SK-N-SH treated with all-trans-retinoic acid at 6 μM for 48 hours (cell line): ENCODE data around the gene IGFBP4.

Source experiments
- ATAC-seq: fragments of 200-7000 bp; cut with Tn5 transposase; 3 replicates; pipeline ENCODE4 v1.9.1; 2020; ENCODE audit warnings: mild to moderate bottlenecking, moderate library complexity
- ARNTL ChIP-seq: fragments of 450-650 bp; formaldehyde crosslinking; IDR thresholded peaks from 2 replicates; pipeline ENCODE4 v1.5.0; 2020; ENCODE audit warnings: low read depth, mild to moderate bottlenecking, moderate library complexity, borderline replicate concordance
- CREB5 ChIP-seq: fragments of 250-450 bp; sonication (Bioruptor Pico); IDR thresholded peaks from 2 replicates; pipeline ENCODE4 v1.5.1; 2020; ENCODE audit warnings: low read depth, mild to moderate bottlenecking, moderate library complexity
- CSRNP3 ChIP-seq: fragments of 250-450 bp; sonication (Bioruptor Pico); IDR thresholded peaks from 2 replicates; pipeline ENCODE4 v1.5.1; 2021; ENCODE audit warnings: mild to moderate bottlenecking, moderate library complexity
- GLIS3 ChIP-seq: fragments of 250-450 bp; sonication (Bioruptor Pico); IDR thresholded peaks from 2 replicates; pipeline ENCODE4 v1.5.0; 2020; ENCODE audit warnings: mild to moderate bottlenecking, moderate library complexity
- PATZ1 ChIP-seq: fragments of 250-450 bp; sonication (Bioruptor Pico); IDR thresholded peaks from 2 replicates; pipeline ENCODE4 v1.8.0; 2020; ENCODE audit warnings: mild to moderate bottlenecking, moderate library complexity, borderline replicate concordance
- POU6F1 ChIP-seq: fragments of 250-450 bp; sonication (Bioruptor Pico); IDR thresholded peaks from 2 replicates; pipeline ENCODE4 v1.8.0; 2021; ENCODE audit warnings: low read depth, mild to moderate bottlenecking, moderate library complexity, borderline replicate concordance
- PPARA ChIP-seq: fragments of 250-450 bp; sonication (Bioruptor Pico); IDR thresholded peaks from 2 replicates; pipeline ENCODE4 v1.5.0; 2020; ENCODE audit warnings: mild to moderate bottlenecking, borderline replicate concordance
- RARB ChIP-seq: fragments of 250-450 bp; sonication (Bioruptor Pico); IDR thresholded peaks from 2 replicates; pipeline ENCODE4 v1.8.0; 2021; ENCODE audit warnings: mild to moderate bottlenecking, moderate library complexity
- SNAI2 ChIP-seq: fragments of 250-450 bp; sonication (Bioruptor Pico); IDR thresholded peaks from 2 replicates; pipeline ENCODE4 v1.5.0; 2020; ENCODE audit warnings: mild to moderate bottlenecking, moderate library complexity
- TCF4 ChIP-seq: fragments of 250-450 bp; sonication (Bioruptor Pico); IDR thresholded peaks from 2 replicates; pipeline ENCODE4 v1.8.0; 2021; ENCODE audit warnings: mild to moderate bottlenecking, moderate library complexity, borderline replicate concordance
- TOX ChIP-seq: fragments of 250-450 bp; sonication (Bioruptor Pico); IDR thresholded peaks from 2 replicates; pipeline ENCODE4 v1.8.0; 2021; ENCODE audit warnings: mild to moderate bottlenecking, moderate library complexity, borderline replicate concordance
- TSHZ2 ChIP-seq: fragments of 250-450 bp; sonication (Bioruptor Pico); IDR thresholded peaks from 2 replicates; pipeline ENCODE4 v1.5.0; 2020; ENCODE audit warnings: mild to moderate bottlenecking, moderate library complexity
- ZC3H10 ChIP-seq: fragments of 250-450 bp; sonication (Bioruptor Pico); IDR thresholded peaks from 2 replicates; pipeline ENCODE4 v1.5.1; 2021; ENCODE audit warnings: mild to moderate bottlenecking, moderate library complexity
- ZFP3 ChIP-seq: fragments of 250-450 bp; sonication (Bioruptor Pico); IDR thresholded peaks from 2 replicates; pipeline ENCODE4 v1.5.0; 2020; ENCODE audit warnings: mild to moderate bottlenecking, moderate library complexity
- ZFP30 ChIP-seq: fragments of 450-650 bp; formaldehyde crosslinking; IDR thresholded peaks from 2 replicates; pipeline ENCODE4 v1.5.0; 2022; ENCODE audit warnings: mild to moderate bottlenecking, moderate library complexity
- ZNF565 ChIP-seq: fragments of 450-650 bp; formaldehyde crosslinking; conservative IDR thresholded peaks from 2 replicates; pipeline ENCODE4 v1.5.0; 2020; ENCODE audit warnings: low read depth, mild to moderate bottlenecking, moderate library complexity
- ZNF8 ChIP-seq: fragments of 450-650 bp; formaldehyde crosslinking; IDR thresholded peaks from 2 replicates; pipeline ENCODE4 v1.5.0; 2020; ENCODE audit warnings: mild to moderate bottlenecking, moderate library complexity

The IGFBP4 gene

GRCh38 chr17:40458851-40459482 is 15.7 kb downstream of the IGFBP4 start:
- TF ChIP-seq GLIS3 (CRISPR knock-in tag) (no peak), ZFP3 (CRISPR knock-in tag) (no peak), TCF4 (CRISPR knock-in tag) (no peak), POU6F1 (CRISPR knock-in tag) (no peak), ZFP30 (CRISPR knock-in tag) (no peak), ZNF8 (CRISPR knock-in tag) (no peak), CREB5 (no peak), CSRNP3 (no peak), ZC3H10 (CRISPR knock-in tag) (no peak), RARB (CRISPR knock-in tag) (no peak), SNAI2 (CRISPR knock-in tag) (no peak), TOX (CRISPR knock-in tag) (no peak), ZNF565 (CRISPR knock-in tag) (no peak)
- ATAC-seq: no peak

- TF ChIP-seq TCF4 (CRISPR knock-in tag) (peak; percentile 26; the same call in 1 of the 2 replicates), RARB (CRISPR knock-in tag) (no peak)
- peak; percentile 1; the same call in 2 of the 3 replicates for ATAC-seq
Measured at GRCh38 chr17:40459636-40460603, 16.7 kb downstream of the IGFBP4 start.

- TF ChIP-seq CREB5 (no peak), ZNF8 (CRISPR knock-in tag) (0 out of 2 replicates have a peak, but pooled peaks have one; percentile 9), ARNTL (CRISPR knock-in tag) (no peak), PATZ1 (no peak), TCF4 (CRISPR knock-in tag) (peak; percentile 94), PPARA (no peak), ZC3H10 (CRISPR knock-in tag) (no peak), TSHZ2 (CRISPR knock-in tag) (peak; percentile 76; the same call in 1 of the 2 replicates)
- no peak for ATAC-seq
Measured at GRCh38 chr17:40460604-40460967, 17.3 kb downstream of the IGFBP4 start.
